Measurements from ENCODE around the gene TMTC2.

Gene TMTC2

DNA sequence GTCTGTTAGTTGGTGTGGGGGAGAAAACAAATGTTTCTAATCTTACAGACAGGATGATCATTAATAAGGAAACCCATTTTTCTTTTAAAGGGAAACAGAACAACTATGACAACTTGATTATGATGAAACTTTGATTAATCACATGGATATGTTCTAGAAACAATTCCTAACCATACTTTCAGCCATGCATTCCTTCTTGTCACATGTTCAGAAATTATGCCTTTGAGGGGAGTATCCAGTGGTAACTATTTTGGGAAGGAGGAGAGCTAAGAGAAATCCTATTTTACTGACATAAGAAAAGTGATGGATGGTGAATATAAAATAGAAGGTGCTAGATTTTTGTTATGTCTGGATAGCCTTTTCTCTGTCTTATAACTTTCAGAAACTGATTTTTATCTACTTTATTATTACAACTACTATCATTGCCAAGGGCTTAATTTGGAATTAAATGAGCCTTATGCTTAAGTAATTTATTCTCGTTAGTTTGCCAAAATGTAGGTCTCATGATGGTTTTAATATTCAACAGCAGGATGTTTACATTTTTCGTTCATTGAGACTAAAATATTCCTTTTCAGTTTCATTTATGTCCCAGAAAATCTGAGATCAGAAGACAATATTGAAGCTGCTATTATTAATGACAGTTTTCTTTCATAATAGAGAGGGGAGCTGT, 200.1 kb downstream of the TMTC2 start:
- DNase-seq (ENCODE audit: low read depth), result no peak

DNA sequence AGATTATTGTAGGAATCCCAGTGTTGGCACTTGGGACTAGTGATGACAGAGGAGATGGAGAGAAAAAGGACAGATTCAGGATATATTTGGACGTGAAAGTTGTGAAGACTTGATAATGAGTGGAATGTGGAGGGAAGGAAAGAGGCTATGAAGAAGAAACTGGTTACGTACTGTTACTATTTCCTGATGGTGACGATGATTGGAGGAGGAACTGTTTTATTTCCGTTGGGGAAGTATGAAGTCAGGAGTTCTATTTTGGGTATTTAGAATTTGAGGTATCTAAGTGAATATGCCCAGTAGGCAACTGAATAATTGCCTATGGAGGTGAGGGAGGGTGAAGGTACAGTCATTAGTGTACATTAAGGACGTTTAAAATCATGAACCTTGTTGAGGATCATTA, 207.2 kb downstream of the TMTC2 start:
- DNase-seq (ENCODE audit: low read depth), result no peak

DNA sequence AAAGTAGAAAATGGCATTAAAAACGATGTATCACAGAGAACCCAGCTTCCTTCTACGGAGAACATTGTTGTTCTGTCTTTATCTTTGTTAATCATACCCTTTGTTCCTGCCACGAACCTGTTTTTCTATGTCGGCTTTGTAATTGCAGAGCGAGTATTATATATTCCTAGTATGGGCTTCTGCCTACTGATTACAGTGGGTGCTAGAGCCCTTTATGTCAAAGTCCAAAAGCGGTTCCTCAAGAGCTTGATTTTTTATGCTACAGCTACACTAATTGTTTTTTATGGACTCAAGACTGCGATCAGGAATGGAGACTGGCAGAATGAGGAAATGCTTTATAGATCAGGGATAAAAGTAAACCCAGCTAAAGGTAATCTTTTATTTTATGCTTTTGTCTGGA, 209.6 kb downstream of the TMTC2 start:
- DNase-seq (ENCODE audit: low read depth), result no peak

DNA sequence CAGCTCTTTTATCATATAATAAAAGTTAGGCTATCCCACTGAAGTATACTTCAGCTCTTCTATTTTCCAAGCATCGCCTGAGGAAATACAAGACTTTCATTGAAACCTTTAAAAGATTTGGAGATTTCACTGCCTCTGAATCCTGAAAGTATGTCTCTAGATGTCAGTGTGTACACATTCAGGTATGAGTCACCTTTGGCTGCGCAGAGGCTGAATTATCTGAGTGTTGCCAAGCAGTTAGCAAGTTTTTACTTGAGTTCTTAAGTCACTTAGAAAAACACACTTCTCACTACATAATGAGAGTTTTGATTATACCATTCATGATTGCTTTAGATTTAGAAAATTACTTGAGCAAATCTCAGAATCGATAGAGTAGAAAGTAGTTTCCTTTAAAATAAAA, 210.3 kb downstream of the TMTC2 start:
- no peak for DNase-seq (ENCODE audit: low read depth)

DNA sequence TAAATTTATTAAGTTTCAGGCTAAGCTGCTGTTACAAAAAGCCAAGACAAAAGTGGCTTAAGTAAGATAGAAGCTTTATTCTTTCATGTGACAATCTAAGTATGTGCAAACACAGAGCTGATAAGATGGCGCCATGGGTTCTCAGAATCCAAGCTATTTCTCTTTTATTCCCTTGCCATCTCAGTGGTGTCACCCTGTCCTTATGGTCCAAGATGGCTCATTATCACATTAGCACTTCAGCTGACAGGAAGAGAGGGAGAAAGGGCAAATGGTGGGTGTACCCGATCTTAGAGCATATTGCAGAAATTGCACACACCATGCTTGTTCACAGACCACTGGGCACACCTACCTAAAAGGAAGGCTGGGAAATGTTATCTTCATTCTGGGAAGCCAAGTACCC, 211.7 kb downstream of the TMTC2 start:
- DNase-seq (ENCODE audit: low read depth), result no peak

DNA sequence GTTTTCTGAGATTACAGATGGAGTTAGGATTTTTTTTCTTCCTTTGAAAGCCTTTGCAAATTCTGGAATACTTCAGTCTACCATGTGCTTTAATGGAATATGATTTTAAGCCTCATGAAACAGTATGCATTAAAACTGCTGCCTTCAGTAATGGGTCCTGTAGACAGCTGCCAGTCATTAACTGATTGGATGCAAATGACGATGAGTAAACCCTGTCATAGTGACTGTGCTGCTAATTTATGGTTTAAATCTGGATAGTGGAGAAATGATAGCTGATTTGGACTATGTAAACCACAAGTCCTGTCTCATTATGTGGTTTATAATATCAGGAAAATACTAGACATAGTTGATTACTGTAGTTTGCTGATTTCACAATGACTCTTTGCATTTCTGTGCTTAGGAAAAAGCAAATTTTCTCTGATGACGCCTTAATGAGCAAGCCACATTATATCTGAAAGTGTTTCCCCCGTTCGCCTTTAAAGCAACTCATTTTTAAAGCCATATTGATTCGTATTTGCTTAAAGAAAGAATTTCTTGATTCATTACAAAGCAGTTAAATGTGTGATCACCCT, 217.6 kb downstream of the TMTC2 start:
- no peak for DNase-seq (ENCODE audit: low read depth)

DNA sequence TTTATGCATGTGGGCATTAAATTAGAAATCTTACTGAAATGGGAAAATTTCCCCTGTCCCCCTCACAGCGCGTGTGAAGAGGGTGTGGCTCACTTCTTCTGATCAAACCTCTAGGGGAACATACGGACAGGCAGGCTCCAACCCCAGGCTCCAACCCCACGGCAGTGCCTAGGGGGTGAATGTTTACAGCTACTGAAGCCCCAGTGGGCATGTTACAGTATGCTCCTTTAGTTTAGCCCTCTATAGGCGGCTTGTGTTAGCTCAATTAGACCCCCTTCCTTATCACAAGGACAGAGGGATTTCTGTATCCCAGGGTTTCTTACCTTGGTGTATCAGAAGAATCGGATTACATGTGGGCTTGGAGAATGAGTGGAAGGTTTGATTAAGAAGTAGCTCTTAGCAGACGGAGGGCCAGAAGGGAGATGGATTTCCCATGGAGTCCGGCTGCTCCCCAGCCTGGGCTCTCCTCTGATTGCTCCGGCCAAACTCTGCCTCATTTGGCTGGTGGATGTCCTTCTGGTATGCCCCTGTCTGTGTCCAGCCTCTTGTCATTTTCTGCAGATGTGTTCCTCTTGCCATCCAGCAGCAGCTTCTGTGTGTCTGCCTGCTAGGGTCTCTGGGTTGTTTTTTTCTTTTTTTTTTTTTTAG, 223.7 kb downstream of the TMTC2 start:
- DNase-seq (ENCODE audit: low read depth), result no peak

DNA sequence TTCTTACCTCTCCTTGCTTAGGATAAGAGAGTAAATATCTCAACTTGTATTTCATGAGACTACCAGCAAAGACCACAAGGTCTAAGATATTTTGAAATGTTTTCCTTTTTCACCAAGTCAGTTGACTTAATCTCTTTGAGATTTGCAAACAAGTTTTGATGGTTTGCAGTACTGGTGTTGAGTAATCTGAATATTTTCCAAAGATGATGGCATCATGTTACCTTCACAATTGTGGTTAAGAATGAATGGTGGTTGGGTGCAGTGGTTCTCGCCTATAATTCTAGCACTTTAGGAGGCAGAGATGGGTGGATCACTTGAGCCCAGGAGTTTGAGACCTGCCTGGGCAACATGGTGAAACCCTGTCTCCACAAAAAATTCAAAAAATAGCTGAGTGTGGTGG, 225.7 kb downstream of the TMTC2 start:
- no peak for DNase-seq (ENCODE audit: low read depth)

DNA sequence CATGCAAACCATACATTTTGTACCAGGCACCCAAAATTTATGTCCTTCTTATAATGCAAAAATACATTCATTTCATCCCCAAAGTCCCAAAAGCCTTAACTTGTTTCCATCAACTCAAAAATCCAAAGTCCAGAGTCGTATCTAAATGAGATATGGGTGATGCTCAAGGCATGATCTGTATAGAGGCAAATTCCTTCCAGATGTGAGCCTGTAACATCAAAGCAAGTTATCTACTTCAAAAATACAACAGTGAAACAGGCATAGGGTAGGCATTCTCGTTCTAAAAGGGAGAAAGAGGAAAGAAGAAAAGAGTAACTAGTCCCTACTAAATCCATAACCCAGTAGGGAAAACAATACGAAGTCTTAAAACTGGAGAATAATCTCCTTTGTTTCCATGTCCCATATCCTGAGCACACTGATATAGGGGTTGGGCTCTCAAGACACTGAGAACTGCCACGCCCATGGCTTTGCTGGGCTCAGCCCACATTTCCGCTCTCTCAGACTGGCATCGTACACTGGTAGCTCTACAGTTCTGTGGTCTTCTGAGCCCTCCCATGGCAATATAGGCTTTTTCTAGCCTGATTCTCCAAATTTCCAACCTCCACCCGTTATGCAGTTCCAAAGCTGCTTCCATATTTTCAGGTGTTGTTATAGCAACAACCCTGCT, 232.8 kb downstream of the TMTC2 start:
- DNase-seq (ENCODE audit: low read depth), result no peak

DNA sequence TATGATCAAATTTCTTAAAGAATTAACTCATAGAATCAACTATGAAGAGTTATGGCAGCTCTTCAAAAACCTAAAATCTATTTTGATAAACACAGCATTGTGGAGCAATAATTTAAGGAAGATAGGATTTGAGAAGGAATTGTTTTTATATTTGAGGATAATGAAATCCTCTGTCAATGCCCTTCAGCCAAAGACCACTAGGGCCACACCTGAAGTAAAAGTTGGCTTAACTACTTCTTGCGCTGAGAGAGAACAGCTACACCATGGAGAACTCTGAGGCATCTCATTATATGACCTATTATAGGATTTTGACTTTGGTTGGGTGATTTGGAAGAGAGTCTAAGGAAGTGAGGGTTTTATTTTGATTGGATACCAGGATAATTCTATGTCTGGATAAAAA, 237.2 kb downstream of the TMTC2 start:
- DNase-seq (ENCODE audit: low read depth), result no peak

DNA sequence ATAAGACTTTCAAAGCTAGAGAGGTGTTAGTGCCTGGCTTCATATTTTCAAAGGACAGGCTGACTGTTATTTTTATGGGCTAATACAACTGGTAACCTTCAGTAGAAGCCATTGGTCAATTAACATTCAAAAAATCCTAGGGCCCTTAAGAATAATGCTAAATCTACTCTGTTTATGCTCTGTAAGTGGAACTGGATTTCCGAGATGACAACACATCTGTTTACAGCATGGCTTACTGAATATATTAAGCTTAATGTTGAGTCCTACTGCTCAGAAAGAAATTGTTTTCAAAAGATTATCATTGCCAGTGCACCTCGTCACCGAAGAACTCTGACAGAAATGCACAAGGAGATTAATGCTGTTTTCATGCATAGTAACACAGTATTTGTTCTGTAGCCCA, 239.9 kb downstream of the TMTC2 start:
- no peak for DNase-seq (ENCODE audit: low read depth)

DNA sequence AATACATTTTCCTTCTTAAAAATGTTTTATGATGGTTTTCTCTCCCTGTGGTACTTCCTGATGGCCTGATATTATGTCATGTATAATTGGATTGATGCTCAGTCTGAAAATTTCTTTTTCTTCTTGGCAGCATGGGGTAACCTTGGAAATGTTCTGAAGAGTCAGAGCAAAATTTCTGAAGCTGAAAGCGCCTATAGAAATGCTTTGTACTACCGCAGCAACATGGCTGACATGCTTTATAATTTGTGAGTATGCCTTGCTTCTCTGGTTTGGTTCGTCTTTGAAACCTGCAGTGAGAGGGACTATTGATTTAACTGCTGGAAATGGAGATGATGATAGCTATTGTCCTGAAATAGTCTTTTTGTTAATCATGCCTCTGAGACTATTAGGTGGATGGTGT, 243.6 kb downstream of the TMTC2 start:
- DNase-seq (ENCODE audit: low read depth), result no peak

DNA sequence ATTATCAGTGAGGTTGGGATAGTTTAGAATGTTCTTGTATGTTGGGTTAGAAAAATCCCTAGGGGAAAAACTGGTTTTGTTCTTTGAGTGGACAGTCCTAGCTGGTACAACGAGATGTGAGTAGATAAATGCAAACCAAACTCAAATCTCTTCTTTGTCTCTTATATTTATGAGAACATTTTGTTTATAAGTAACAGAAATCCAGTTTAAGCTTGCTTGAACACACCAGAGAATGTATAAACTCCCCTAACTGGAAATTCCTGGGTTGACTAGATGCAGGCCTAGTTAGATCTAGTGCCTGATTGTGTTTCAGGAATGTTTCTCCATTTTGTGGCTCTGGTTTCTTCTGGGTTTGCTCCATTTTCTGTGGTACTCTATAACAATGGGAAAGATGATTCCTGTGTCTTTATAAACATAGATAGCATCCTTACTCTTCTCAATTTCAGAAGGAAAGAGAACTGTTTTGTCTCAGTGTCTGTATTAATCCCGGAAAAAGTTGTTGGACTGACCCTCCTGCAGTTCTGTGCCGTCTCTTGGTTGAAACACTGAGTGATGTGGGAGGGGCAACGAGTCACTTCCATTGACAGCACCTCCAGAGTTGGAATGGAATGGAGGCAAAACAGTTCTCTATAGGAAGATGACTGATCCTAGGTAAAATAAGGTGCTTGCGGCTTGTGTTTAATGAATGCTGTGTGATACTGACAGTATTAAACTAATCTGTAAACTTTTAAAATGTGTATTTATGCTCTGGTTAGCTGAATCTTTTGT, 244.8 kb downstream of the TMTC2 start:
- no peak for DNase-seq (ENCODE audit: low read depth)

DNA sequence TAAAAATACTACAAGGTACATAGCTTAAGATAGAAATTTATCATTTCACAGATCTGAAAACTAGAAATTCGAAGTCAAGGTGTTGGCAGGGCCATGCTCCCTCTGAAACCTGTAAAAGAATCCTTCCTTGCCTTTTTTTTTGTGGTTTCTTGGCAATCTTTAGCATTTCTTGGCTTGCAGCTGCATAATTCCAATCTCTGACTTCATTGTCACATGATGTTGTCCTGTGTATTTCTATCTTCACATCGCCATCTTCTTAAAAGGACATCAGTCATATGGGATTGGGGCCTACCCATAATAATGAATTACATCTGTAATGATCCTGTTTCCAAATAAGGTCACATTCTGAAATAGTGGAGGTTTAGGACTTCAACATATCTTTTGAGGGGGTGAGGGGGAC, 250.4 kb downstream of the TMTC2 start:
- no peak for DNase-seq (ENCODE audit: low read depth)

DNA sequence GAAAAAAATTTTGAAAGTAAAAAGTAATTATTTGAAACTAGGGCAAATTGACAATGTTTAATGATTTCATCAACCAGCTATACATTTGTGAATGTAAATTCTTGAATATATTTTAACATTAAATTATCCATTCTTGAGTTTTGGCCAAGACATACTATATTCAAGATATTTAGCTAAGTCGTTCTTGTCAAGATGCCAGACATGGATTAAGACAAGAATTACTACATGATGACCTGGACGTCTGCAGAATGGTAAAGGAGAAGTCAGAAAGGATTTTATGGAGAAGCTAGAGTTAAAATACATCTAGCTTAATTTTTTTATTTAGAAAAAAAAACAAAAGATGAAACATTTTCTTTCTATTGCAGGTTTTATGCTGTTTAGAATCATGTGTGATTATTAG, 255.8 kb downstream of the TMTC2 start:
- no peak for DNase-seq (ENCODE audit: low read depth)

DNA sequence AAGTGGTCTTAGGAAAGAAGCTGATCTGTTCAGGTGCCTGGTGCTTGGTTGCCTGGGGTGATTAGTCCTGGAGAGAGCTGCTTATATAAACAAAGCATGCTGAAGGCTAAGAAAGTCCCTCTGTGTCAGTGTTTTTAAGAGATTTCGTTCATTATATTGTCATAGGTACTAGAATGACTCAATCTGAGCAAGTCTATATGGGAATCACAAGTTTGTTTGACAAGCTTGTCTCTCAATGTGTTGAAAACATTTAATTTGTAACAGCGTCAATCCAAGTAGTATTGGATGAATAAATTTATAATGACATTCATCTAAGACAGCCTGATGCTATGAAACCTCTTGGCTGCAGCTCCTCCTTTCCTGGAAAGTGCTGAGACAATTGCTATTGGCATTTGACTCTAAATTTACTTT, 256.3 kb downstream of the TMTC2 start:
- DNase-seq (ENCODE audit: low read depth), result no peak

DNA sequence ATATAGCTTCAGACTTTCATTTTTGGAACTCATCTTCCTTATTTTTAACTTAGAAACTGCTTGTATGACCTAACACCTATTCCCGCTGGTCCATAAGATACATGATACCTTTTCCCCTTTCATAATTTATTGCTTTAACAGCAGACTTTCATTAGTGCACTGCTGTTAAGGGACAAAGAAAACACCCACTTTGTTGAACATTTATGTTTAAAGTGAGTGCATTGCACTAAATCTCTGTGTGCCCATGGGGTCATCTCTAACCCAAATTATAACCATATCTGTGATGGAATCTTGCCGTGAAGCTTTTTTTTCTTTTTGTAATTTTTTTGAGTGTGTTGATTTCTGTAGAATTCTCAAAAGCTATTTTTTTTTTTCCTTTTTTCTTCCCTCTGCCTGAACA, 261.8 kb downstream of the TMTC2 start:
- DNase-seq (ENCODE audit: low read depth), result no peak

DNA sequence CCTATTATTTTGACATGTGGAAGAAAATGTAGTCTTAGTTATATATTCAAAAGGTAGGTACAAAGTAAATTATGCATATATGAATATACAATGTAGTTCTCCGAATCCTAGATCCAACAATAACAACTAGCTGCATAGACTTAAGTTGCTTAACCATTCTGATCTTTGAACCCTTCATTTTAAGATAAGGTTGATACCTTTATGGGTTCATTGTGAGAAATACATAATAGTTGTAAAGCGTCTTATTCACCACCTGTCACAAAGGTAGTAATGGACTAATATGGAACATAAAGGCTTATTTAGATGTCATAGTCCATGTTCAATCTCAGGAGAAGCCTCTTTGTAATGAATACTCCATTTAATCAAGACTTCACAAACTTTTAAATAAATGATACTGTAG, 263.6 kb downstream of the TMTC2 start:
- no peak for DNase-seq (ENCODE audit: low read depth)

DNA sequence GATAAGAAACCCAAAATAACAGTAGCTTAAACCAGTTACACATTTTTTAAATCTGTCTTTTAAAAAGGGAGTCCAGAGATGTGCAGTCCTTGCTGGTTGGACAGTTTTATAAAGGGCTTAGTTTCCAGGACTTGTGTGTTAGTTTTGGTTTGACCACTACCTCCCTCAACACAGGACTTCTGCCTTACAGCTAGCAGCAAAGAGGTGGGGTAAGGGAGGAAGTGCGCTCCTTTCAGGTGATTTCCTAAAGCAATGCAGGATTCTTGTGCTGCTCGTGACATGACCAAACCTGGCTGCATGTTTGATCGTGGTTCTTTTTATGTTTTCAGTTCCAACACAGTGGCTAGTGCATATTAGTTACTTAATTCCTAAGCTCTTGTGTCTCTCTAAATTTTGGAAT, 266.2 kb downstream of the TMTC2 start:
- DNase-seq (ENCODE audit: low read depth), result no peak

DNA sequence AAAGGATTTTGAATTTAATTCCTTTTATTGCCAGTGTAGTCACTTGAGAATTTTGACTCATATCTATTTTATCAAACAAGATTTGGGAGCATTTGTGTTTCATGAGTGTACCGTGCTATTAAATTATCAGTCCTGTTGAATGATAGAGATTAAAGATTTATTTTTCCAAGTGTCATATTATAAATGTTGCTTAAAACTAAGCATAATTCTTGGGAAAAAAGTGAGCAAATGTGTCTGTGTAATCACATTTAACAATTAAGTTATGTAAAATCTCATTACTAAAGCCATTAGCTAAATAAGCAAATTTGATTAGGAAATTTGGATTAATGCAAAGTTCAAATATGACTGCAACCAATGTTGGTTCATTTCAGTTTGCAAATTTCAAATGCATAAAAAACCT, 266.7 kb downstream of the TMTC2 start:
- no peak for DNase-seq (ENCODE audit: low read depth)

DNA sequence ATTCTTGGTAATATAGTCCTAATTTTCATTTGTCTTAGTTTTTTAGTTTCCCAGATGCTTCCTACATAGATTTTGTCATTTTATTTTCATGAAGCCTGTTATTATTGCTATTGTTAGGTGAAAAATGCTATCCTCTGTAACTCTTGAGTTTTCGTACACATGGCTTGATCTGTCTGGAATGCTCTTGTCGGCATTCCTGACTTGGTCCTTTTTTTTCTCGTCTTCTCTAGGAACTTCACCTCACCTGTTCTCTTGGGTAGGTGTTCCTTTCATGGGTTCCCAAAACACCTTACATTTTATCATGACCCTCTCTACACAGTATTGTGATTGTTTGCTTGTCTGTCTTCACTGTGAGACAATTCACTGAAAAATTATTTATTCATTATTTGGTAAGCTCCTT, 267.4 kb downstream of the TMTC2 start:
- DNase-seq (ENCODE audit: low read depth), result no peak

DNA sequence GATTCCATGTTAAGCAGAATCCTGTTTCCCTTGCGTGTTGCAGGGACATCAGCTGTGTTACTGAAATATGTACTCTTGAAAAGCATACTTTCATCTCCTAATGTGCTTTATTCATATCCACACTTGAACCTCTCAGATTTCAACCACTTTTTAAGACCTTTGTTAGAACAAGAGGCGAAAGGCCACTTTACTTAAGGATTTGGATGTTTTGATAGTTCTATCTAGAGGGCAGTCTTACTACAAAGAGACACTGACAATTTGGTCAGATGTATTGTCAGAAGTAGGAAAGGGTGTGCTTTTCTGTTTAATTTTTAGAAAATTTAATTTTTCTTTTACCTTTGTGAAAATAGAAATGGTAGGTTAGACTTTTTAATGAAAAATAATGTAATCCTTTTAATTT, 267.9 kb downstream of the TMTC2 start:
- no peak for DNase-seq (ENCODE audit: low read depth)

DNA sequence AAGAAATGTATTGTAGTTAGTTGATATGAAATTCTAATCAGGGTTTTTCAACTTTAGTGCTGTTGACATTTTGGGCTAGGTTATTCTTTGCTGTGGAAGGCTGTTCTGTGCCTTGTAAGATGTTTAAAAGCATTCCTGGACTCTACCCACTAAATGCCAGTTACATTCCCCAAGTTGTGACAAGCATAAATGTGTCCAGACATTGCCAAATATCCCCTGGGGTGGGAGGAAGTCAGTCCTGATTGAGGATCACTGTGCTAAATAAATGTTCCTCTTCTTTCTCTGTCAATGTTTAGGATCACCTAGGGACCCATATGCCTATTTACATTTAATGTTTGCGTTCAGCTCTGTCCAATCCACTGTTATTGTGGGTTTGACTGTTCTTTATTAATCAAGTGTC, 268.3 kb downstream of the TMTC2 start:
- DNase-seq (ENCODE audit: low read depth), result no peak

Measured in T-helper 22 cell (primary cell).